ENCODE data around the gene HNRNPK. TPM values are rescaled to one million over a fixed set of nuclear protein-coding genes. Genes with fewer than 3 reads are reported as not detected.

The HNRNPK gene

Small RNA genes lying within 50 kb of the gene (small RNA-seq; reads per million reads assigned to genes)
- not detected for gene RF00019 (ENCODE audit: low read depth)
